ENCODE measurements around the gene ABCG5. TPM values are rescaled to one million over a fixed set of nuclear protein-coding genes. Genes with fewer than 3 reads are reported as not detected.

The ABCG5 gene
- total RNA-seq, 1 donor from 2014 or later: not detected

- Histone ChIP-seq H3K4me3 (ENCODE audit: low read depth, low read length) (no peak overlapping the region), H3K36me3 (ENCODE audit: control insufficient read depth, insufficient read depth, low read length) (no peaks in the 10 kb centered on the region), H3K27me3 (ENCODE audit: control insufficient read depth, insufficient read depth, low read length) (no peaks in the 10 kb centered on the region)
- no peak for FAIRE-seq
- peak; percentile 13 for DNase-seq (ENCODE audit: low read depth)
- no peak for TF ChIP-seq CTCF (IDR thresholded peaks at IDR 0.05; ENCODE audit: insufficient read depth, low read length, severe bottlenecking)
Measured at GRCh38 chr2:43802135-43802534, 36.5 kb downstream of the ABCG5 start.

GRCh38 chr2:43800894-43801293 lies 37.7 kb downstream of the ABCG5 start:
- Histone ChIP-seq H3K4me3 (ENCODE audit: low read depth, low read length) (no peak overlapping the region), H3K36me3 (ENCODE audit: control insufficient read depth, insufficient read depth, low read length) (no peaks in the 10 kb centered on the region), H3K27me3 (ENCODE audit: control insufficient read depth, insufficient read depth, low read length) (no peaks in the 10 kb centered on the region)
- FAIRE-seq (no peak), DNase-seq (ENCODE audit: low read depth) (no peak)
- TF ChIP-seq CTCF (IDR thresholded peaks at IDR 0.05; ENCODE audit: insufficient read depth, low read length, severe bottlenecking): no peak

GRCh38 chr2:43798300-43798699 lies 40.3 kb downstream of the ABCG5 start:
- no peaks in the 10 kb centered on the region for H3K36me3 ChIP-seq (ENCODE audit: control insufficient read depth, insufficient read depth, low read length)
- DNase-seq (ENCODE audit: low read depth) (no peak), FAIRE-seq (no peak)

GRCh38 chr2:43796206-43796605 lies 42.4 kb downstream of the ABCG5 start:
- TF ChIP-seq CTCF (IDR thresholded peaks at IDR 0.05; ENCODE audit: insufficient read depth, low read length, severe bottlenecking): no peak

More at GRCh38 chr2:43798300-43798699, 40.3 kb downstream of the ABCG5 start:
- no peaks in the 10 kb centered on the region for H3K27me3 ChIP-seq (ENCODE audit: control insufficient read depth, insufficient read depth, low read length)
- no peak overlapping the region for H3K4me3 ChIP-seq (ENCODE audit: low read depth, low read length)
- TF ChIP-seq CTCF (IDR thresholded peaks at IDR 0.05; ENCODE audit: insufficient read depth, low read length, severe bottlenecking): no peak

GRCh38 chr2:43794956-43795355 lies 43.7 kb downstream of the ABCG5 start:
- Histone ChIP-seq H3K36me3 (ENCODE audit: control insufficient read depth, insufficient read depth, low read length) (no peaks in the 10 kb centered on the region), H3K4me3 (ENCODE audit: low read depth, low read length) (no peak overlapping the region), H3K27me3 (ENCODE audit: control insufficient read depth, insufficient read depth, low read length) (no peaks in the 10 kb centered on the region)
- no peak for TF ChIP-seq CTCF (IDR thresholded peaks at IDR 0.05; ENCODE audit: insufficient read depth, low read length, severe bottlenecking)
- FAIRE-seq (no peak), DNase-seq (ENCODE audit: low read depth) (no peak)

More at GRCh38 chr2:43796206-43796605, 42.4 kb downstream of the ABCG5 start:
- no peaks in the 10 kb centered on the region for H3K27me3 ChIP-seq (ENCODE audit: control insufficient read depth, insufficient read depth, low read length)
- no peak for FAIRE-seq
- H3K4me3 ChIP-seq (ENCODE audit: low read depth, low read length): no peak overlapping the region
- no peaks in the 10 kb centered on the region for H3K36me3 ChIP-seq (ENCODE audit: control insufficient read depth, insufficient read depth, low read length)
- DNase-seq (ENCODE audit: low read depth): no peak

- Histone ChIP-seq H3K36me3 (ENCODE audit: control insufficient read depth, insufficient read depth, low read length) (no peaks in the 10 kb centered on the region), H3K4me3 (ENCODE audit: low read depth, low read length) (no peak overlapping the region), H3K27me3 (ENCODE audit: control insufficient read depth, insufficient read depth, low read length) (no peaks in the 10 kb centered on the region)
- FAIRE-seq: no peak
- no peak for TF ChIP-seq CTCF (IDR thresholded peaks at IDR 0.05; ENCODE audit: insufficient read depth, low read length, severe bottlenecking)
- no peak for DNase-seq (ENCODE audit: low read depth)
Measured at GRCh38 chr2:43792653-43793052, 46.0 kb downstream of the ABCG5 start.
